ENCODE data around the gene HES5.

DNA sequence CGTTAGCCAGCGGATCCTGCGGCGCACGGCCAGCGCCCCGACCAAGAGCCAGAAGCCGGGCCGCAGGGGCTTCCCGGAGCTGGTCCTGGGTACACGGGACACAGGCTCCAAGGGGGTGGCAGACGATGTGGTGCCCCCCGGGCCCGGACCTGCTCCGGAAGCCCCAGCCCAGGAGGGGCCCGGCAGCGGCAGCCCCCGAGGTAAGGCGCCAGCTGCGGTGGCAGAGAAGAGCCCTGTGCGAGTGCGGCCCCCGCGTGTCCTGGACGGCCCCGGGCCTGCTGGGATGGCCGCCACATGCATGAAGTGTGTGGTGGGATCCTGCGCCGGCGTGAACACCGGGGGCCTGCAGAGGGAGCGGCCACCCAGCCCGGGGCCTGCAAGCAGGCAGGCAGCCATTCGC is 27.9 kb downstream of the HES5 start:
- TF ChIP-seq MAX (IDR thresholded peaks at IDR 0.05) (no peak), CEBPB (IDR thresholded peaks at IDR 0.05) (no peak), TAF1 (IDR thresholded peaks at IDR 0.05; ENCODE audit: low read depth) (no peak), EP300 (IDR thresholded peaks at IDR 0.05; ENCODE audit: borderline replicate concordance) (no peak), NFIC (IDR thresholded peaks at IDR 0.05) (no peak), RAD21 (IDR thresholded peaks at IDR 0.05; ENCODE audit: low read depth) (no peak), TEAD4 (IDR thresholded peaks at IDR 0.05) (no peak), CREB1 (IDR thresholded peaks at IDR 0.05; ENCODE audit: low read depth) (no peak), EGR1 (IDR thresholded peaks at IDR 0.05) (no peak), YY1 (IDR thresholded peaks at IDR 0.05; ENCODE audit: low read depth) (no peak)
- TF ChIP-seq, protein P1, sequence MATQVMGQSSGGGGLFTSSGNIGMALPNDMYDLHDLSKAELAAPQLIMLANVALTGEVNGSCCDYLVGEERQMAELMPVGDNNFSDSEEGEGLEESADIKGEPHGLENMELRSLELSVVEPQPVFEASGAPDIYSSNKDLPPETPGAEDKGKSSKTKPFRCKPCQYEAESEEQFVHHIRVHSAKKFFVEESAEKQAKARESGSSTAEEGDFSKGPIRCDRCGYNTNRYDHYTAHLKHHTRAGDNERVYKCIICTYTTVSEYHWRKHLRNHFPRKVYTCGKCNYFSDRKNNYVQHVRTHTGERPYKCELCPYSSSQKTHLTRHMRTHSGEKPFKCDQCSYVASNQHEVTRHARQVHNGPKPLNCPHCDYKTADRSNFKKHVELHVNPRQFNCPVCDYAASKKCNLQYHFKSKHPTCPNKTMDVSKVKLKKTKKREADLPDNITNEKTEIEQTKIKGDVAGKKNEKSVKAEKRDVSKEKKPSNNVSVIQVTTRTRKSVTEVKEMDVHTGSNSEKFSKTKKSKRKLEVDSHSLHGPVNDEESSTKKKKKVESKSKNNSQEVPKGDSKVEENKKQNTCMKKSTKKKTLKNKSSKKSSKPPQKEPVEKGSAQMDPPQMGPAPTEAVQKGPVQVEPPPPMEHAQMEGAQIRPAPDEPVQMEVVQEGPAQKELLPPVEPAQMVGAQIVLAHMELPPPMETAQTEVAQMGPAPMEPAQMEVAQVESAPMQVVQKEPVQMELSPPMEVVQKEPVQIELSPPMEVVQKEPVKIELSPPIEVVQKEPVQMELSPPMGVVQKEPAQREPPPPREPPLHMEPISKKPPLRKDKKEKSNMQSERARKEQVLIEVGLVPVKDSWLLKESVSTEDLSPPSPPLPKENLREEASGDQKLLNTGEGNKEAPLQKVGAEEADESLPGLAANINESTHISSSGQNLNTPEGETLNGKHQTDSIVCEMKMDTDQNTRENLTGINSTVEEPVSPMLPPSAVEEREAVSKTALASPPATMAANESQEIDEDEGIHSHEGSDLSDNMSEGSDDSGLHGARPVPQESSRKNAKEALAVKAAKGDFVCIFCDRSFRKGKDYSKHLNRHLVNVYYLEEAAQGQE (IDR thresholded peaks at IDR 0.05; ENCODE audit: low read depth) = no peak
